B cell (primary cell): ENCODE measurements around the gene MGAT4C.

ENCODE experiments used
- CTCF ChIP-seq: fragments of 200-600 bp; IDR thresholded peaks from one replicate; pipeline ENCODE4 v1.8.0; 2022; ENCODE audit warnings: antibody characterized with exemption, mild to moderate bottlenecking
- EZH2 ChIP-seq: IDR thresholded peaks from 2 replicates; pipeline ENCODE4 v1.6.1; 2012; ENCODE audit warnings: borderline replicate concordance, low read depth, mild to moderate bottlenecking, moderate library complexity, low read length; ENCODE audit not compliant: insufficient read depth, poor library complexity, severe bottlenecking

- TF ChIP-seq CTCF (no peak), EZH2 (no peak)
Observed at GRCh38 chr12:86234316-86234855, 21.8 kb downstream of the MGAT4C start.
